ENCODE data around the gene SEPTIN3.
A peak's percentile ranks its signal among the peaks of the same experiment; 100 is the strongest.

SEPTIN3 gene

GRCh38 chr22:41969110-41969646, at the start of gene SEPTIN3:
Gene SEPTIN3 (plus strand): TSS chr22:41969443. CDS start chr22:41971493, 2,050 bp downstream.
- Histone ChIP-seq H3K36me3 (ENCODE audit: control insufficient read depth in 1 of 2, insufficient read depth in 2 of 2, low read length in 2 of 2) (no peaks in the 10 kb centered on the region), H3K9me3 (ENCODE audit: control insufficient read depth in 1 of 2, low read length in 2 of 2) (no peaks in the 10 kb centered on the region), H3K4me3 (ENCODE audit: low read depth in 1 of 2, low read length in 2 of 2) (no peak within 1 kb of the TSS), H3K27me3 (ENCODE audit: control insufficient read depth in 1 of 2, insufficient read depth in 2 of 2, low read length in 2 of 2) (peaks cover 0 to 9% of the 10 kb centered on the region in 2 donors), H3K4me1 (ENCODE audit: control insufficient read depth in 1 of 2, insufficient read depth in 2 of 2, low read length in 2 of 2) (no peaks in the 10 kb centered on the region), H3K27ac (ENCODE audit: low read depth, low read length) (no peak within 1 kb of the TSS), H3K9ac (ENCODE audit: low read depth in 1 of 2, low read length in 2 of 2) (no peak within 1 kb of the TSS)

GRCh38 chr22:41920271-41920976, 48.8 kb upstream of the SEPTIN3 start:
- no peaks in the 10 kb centered on the region for H3K9me3 ChIP-seq (ENCODE audit: control insufficient read depth in 1 of 2, low read length in 2 of 2)
- peak overlapping the region in 1 of 2 donors; percentile 58 for H3K4me3 ChIP-seq (ENCODE audit: low read depth in 1 of 2, low read length in 2 of 2)
- no peak overlapping the region for H3K27ac ChIP-seq (ENCODE audit: low read depth, low read length)
- H3K36me3 ChIP-seq (ENCODE audit: control insufficient read depth in 1 of 2, insufficient read depth in 2 of 2, low read length in 2 of 2): no peaks in the 10 kb centered on the region
- peak overlapping the region in 1 of 2 donors; percentile 10 for H3K9ac ChIP-seq (ENCODE audit: low read depth in 1 of 2, low read length in 2 of 2)
- H3K27me3 ChIP-seq (ENCODE audit: control insufficient read depth in 1 of 2, insufficient read depth in 2 of 2, low read length in 2 of 2): peaks cover 25 to 30% of the 10 kb centered on the region in 2 donors
- peaks cover 17 to 18% of the 10 kb centered on the region in 2 donors for H3K4me1 ChIP-seq (ENCODE audit: control insufficient read depth in 1 of 2, insufficient read depth in 2 of 2, low read length in 2 of 2)

GRCh38 chr22:41922328-41922727, 46.9 kb upstream of the SEPTIN3 start:
- Histone ChIP-seq H3K27me3 (ENCODE audit: control insufficient read depth in 1 of 2, insufficient read depth in 2 of 2, low read length in 2 of 2) (peaks cover 18 to 19% of the 10 kb centered on the region in 2 donors), H3K36me3 (ENCODE audit: control insufficient read depth in 1 of 2, insufficient read depth in 2 of 2, low read length in 2 of 2) (no peaks in the 10 kb centered on the region), H3K27ac (ENCODE audit: low read depth, low read length) (no peak overlapping the region), H3K9ac (ENCODE audit: low read depth in 1 of 2, low read length in 2 of 2) (no peak overlapping the region), H3K4me3 (ENCODE audit: low read depth in 1 of 2, low read length in 2 of 2) (no peak overlapping the region), H3K9me3 (ENCODE audit: control insufficient read depth in 1 of 2, low read length in 2 of 2) (no peaks in the 10 kb centered on the region), H3K4me1 (ENCODE audit: control insufficient read depth in 1 of 2, insufficient read depth in 2 of 2, low read length in 2 of 2) (peaks cover 16 to 22% of the 10 kb centered on the region in 2 donors)

- no peaks in the 10 kb centered on the region for H3K36me3 ChIP-seq (ENCODE audit: control insufficient read depth in 1 of 2, insufficient read depth in 2 of 2, low read length in 2 of 2)
- H3K4me3 ChIP-seq (ENCODE audit: low read depth in 1 of 2, low read length in 2 of 2): no peak overlapping the region
- H3K4me1 ChIP-seq (ENCODE audit: control insufficient read depth in 1 of 2, insufficient read depth in 2 of 2, low read length in 2 of 2): peaks cover 13 to 16% of the 10 kb centered on the region in 2 donors
- no peaks in the 10 kb centered on the region for H3K9me3 ChIP-seq (ENCODE audit: control insufficient read depth in 1 of 2, low read length in 2 of 2)
- no peak overlapping the region for H3K27ac ChIP-seq (ENCODE audit: low read depth, low read length)
- H3K27me3 ChIP-seq (ENCODE audit: control insufficient read depth in 1 of 2, insufficient read depth in 2 of 2, low read length in 2 of 2): peaks cover 11% of the 10 kb centered on the region in 2 donors
- H3K9ac ChIP-seq (ENCODE audit: low read depth in 1 of 2, low read length in 2 of 2): no peak overlapping the region
Observed at GRCh38 chr22:41922940-41923594, 46.2 kb upstream of the SEPTIN3 start.

GRCh38 chr22:41923595-41924276, 45.5 kb upstream of the SEPTIN3 start:
- Histone ChIP-seq H3K27me3 (ENCODE audit: control insufficient read depth in 1 of 2, insufficient read depth in 2 of 2, low read length in 2 of 2) (peaks cover 9 to 10% of the 10 kb centered on the region in 2 donors), H3K9me3 (ENCODE audit: control insufficient read depth in 1 of 2, low read length in 2 of 2) (no peaks in the 10 kb centered on the region), H3K4me3 (ENCODE audit: low read depth in 1 of 2, low read length in 2 of 2) (no peak overlapping the region), H3K27ac (ENCODE audit: low read depth, low read length) (no peak overlapping the region), H3K36me3 (ENCODE audit: control insufficient read depth in 1 of 2, insufficient read depth in 2 of 2, low read length in 2 of 2) (no peaks in the 10 kb centered on the region), H3K9ac (ENCODE audit: low read depth in 1 of 2, low read length in 2 of 2) (no peak overlapping the region), H3K4me1 (ENCODE audit: control insufficient read depth in 1 of 2, insufficient read depth in 2 of 2, low read length in 2 of 2) (peaks cover 10 to 14% of the 10 kb centered on the region in 2 donors)

GRCh38 chr22:41925783-41926460, 43.3 kb upstream of the SEPTIN3 start:
- H3K27ac ChIP-seq (ENCODE audit: low read depth, low read length): no peak overlapping the region
- peak overlapping the region; percentile 4 to 39 for H3K9ac ChIP-seq (ENCODE audit: low read depth in 1 of 2, low read length in 2 of 2)
- H3K4me1 ChIP-seq (ENCODE audit: control insufficient read depth in 1 of 2, insufficient read depth in 2 of 2, low read length in 2 of 2): peaks cover 0 to 5% of the 10 kb centered on the region in 2 donors
- no peaks in the 10 kb centered on the region for H3K9me3 ChIP-seq (ENCODE audit: control insufficient read depth in 1 of 2, low read length in 2 of 2)
- no peaks in the 10 kb centered on the region for H3K36me3 ChIP-seq (ENCODE audit: control insufficient read depth in 1 of 2, insufficient read depth in 2 of 2, low read length in 2 of 2)
- peak overlapping the region; percentile 46 to 50 for H3K4me3 ChIP-seq (ENCODE audit: low read depth in 1 of 2, low read length in 2 of 2)
- peaks cover 9 to 10% of the 10 kb centered on the region in 2 donors for H3K27me3 ChIP-seq (ENCODE audit: control insufficient read depth in 1 of 2, insufficient read depth in 2 of 2, low read length in 2 of 2)

GRCh38 chr22:41927813-41928212, 41.4 kb upstream of the SEPTIN3 start:
- H3K36me3 ChIP-seq (ENCODE audit: control insufficient read depth in 1 of 2, insufficient read depth in 2 of 2, low read length in 2 of 2): no peaks in the 10 kb centered on the region
- no peak overlapping the region for H3K4me3 ChIP-seq (ENCODE audit: low read depth in 1 of 2, low read length in 2 of 2)
- peaks cover 9 to 10% of the 10 kb centered on the region in 2 donors for H3K27me3 ChIP-seq (ENCODE audit: control insufficient read depth in 1 of 2, insufficient read depth in 2 of 2, low read length in 2 of 2)
- no peak overlapping the region for H3K9ac ChIP-seq (ENCODE audit: low read depth in 1 of 2, low read length in 2 of 2)
- H3K4me1 ChIP-seq (ENCODE audit: control insufficient read depth in 1 of 2, insufficient read depth in 2 of 2, low read length in 2 of 2): peaks cover 0 to 5% of the 10 kb centered on the region in 2 donors
- no peak overlapping the region for H3K27ac ChIP-seq (ENCODE audit: low read depth, low read length)
- H3K9me3 ChIP-seq (ENCODE audit: control insufficient read depth in 1 of 2, low read length in 2 of 2): no peaks in the 10 kb centered on the region

GRCh38 chr22:41928593-41929417, 40.4 kb upstream of the SEPTIN3 start:
- no peak overlapping the region for H3K9ac ChIP-seq (ENCODE audit: low read depth in 1 of 2, low read length in 2 of 2)
- no peaks in the 10 kb centered on the region for H3K9me3 ChIP-seq (ENCODE audit: control insufficient read depth in 1 of 2, low read length in 2 of 2)
- no peak overlapping the region for H3K27ac ChIP-seq (ENCODE audit: low read depth, low read length)
- peaks cover 9 to 10% of the 10 kb centered on the region in 2 donors for H3K27me3 ChIP-seq (ENCODE audit: control insufficient read depth in 1 of 2, insufficient read depth in 2 of 2, low read length in 2 of 2)
- H3K4me3 ChIP-seq (ENCODE audit: low read depth in 1 of 2, low read length in 2 of 2): no peak overlapping the region
- H3K36me3 ChIP-seq (ENCODE audit: control insufficient read depth in 1 of 2, insufficient read depth in 2 of 2, low read length in 2 of 2): no peaks in the 10 kb centered on the region
- H3K4me1 ChIP-seq (ENCODE audit: control insufficient read depth in 1 of 2, insufficient read depth in 2 of 2, low read length in 2 of 2): peaks cover 0 to 5% of the 10 kb centered on the region in 2 donors

GRCh38 chr22:41929418-41929810, 39.8 kb upstream of the SEPTIN3 start:
- no peaks in the 10 kb centered on the region for H3K36me3 ChIP-seq (ENCODE audit: control insufficient read depth in 1 of 2, insufficient read depth in 2 of 2, low read length in 2 of 2)
- H3K4me3 ChIP-seq (ENCODE audit: low read depth in 1 of 2, low read length in 2 of 2): no peak overlapping the region
- no peak overlapping the region for H3K9ac ChIP-seq (ENCODE audit: low read depth in 1 of 2, low read length in 2 of 2)
- H3K27me3 ChIP-seq (ENCODE audit: control insufficient read depth in 1 of 2, insufficient read depth in 2 of 2, low read length in 2 of 2): peaks cover 9 to 10% of the 10 kb centered on the region in 2 donors
- H3K4me1 ChIP-seq (ENCODE audit: control insufficient read depth in 1 of 2, insufficient read depth in 2 of 2, low read length in 2 of 2): peaks cover 0 to 5% of the 10 kb centered on the region in 2 donors
- H3K27ac ChIP-seq (ENCODE audit: low read depth, low read length): no peak overlapping the region
- H3K9me3 ChIP-seq (ENCODE audit: control insufficient read depth in 1 of 2, low read length in 2 of 2): no peaks in the 10 kb centered on the region
